DMS153 treated with DMSO at 0.1 percent for 48 hours (cell line): Measurements from ENCODE around the gene CCDC81.
"Not testable (repeated sequence)": the region's sequence is repeated elsewhere in the genome, so short reads cannot be mapped to it uniquely, and the experiment has no call there.

Experiments
- DNase-seq: peaks from one replicate; lab custom pipeline; 2025; ENCODE audit not compliant: unreplicated experiment; lab: John Stamatoyannopoulos, UW

CCDC81 gene

GRCh38 chr11:86374586-86374985 is at the start of gene CCDC81:
Gene CCDC81, plus strand, starts transcription at chr11:86374887. Its CDS starts 277 bp downstream, at chr11:86375164.
- no peak for DNase-seq

- DNase-seq, result no peak
Measured at GRCh38 chr11:86335131-86335767, 39.4 kb upstream of the CCDC81 start.

GRCh38 chr11:86337227-86337626 is 37.5 kb upstream of the CCDC81 start:
- DNase-seq, result no peak

- DNase-seq, result no peak
Measured at GRCh38 chr11:86341382-86341781, 33.3 kb upstream of the CCDC81 start.

- DNase-seq, result no peak
Measured at GRCh38 chr11:86346513-86346912, 28.2 kb upstream of the CCDC81 start.

- no peak for DNase-seq
Measured at GRCh38 chr11:86355256-86355655, 19.4 kb upstream of the CCDC81 start.

- not testable (repeated sequence) for DNase-seq
Measured at GRCh38 chr11:86357412-86357811, 17.3 kb upstream of the CCDC81 start.

GRCh38 chr11:86358720-86359119 is 16.0 kb upstream of the CCDC81 start:
- DNase-seq, result no peak

GRCh38 chr11:86360775-86361395 is 13.8 kb upstream of the CCDC81 start:
- DNase-seq, result no peak

- no peak for DNase-seq
Measured at GRCh38 chr11:86363424-86363823, 11.3 kb upstream of the CCDC81 start.

- no peak for DNase-seq
Measured at GRCh38 chr11:86365546-86365945, 9.1 kb upstream of the CCDC81 start.

- DNase-seq, result no peak
Measured at GRCh38 chr11:86369668-86370067, 5.0 kb upstream of the CCDC81 start.

- DNase-seq, result no peak
Measured at GRCh38 chr11:86370171-86370570, 4.5 kb upstream of the CCDC81 start.

GRCh38 chr11:86370922-86371594 is 3.6 kb upstream of the CCDC81 start:
- DNase-seq, result no peak

- DNase-seq, result no peak
Measured at GRCh38 chr11:86372041-86372440, 2.6 kb upstream of the CCDC81 start.

GRCh38 chr11:86372586-86372985 is 2.1 kb upstream of the CCDC81 start:
- DNase-seq, result no peak

GRCh38 chr11:86374069-86374468 is 618 bp upstream of the CCDC81 start:
- no peak for DNase-seq

- DNase-seq, result no peak
Measured at GRCh38 chr11:86377972-86378371, 3.3 kb downstream of the CCDC81 start.

GRCh38 chr11:86380295-86381059 is 5.8 kb downstream of the CCDC81 start:
- no peak for DNase-seq

GRCh38 chr11:86383041-86383955 is 8.6 kb downstream of the CCDC81 start:
- no peak for DNase-seq

GRCh38 chr11:86386283-86386682 is 11.6 kb downstream of the CCDC81 start:
- DNase-seq, result no peak
